Activated T-cell treated with anti-CD3 and anti-CD28 coated beads, Interleukin-2, amount 50 U/mL, for 4 hours (primary cell): ENCODE results near the gene NDEL1. TPM values are rescaled to one million over a fixed set of nuclear protein-coding genes. Genes with fewer than 3 reads are reported as not detected.

Experiments
- ATAC-seq, 2 donors: fragments of 200-7000 bp; cut with Tn5 transposase; one replicate each; pipeline ENCODE4 v1.10.0; 2021
- DNase-seq: peaks from one replicate; pipeline ENCODE4 v3.0.0-alpha.2; 2020
- H3K27me3 Mint-ChIP-seq: one replicate; pipeline ENCODE4 v1.8.0; 2021; ENCODE audit warnings: low read depth, mixed read lengths
- H3K36me3 Mint-ChIP-seq: one replicate; pipeline ENCODE4 v1.8.0; 2022; ENCODE audit warnings: mixed read lengths; ENCODE audit not compliant: insufficient read depth
- H3K4me1 Mint-ChIP-seq: one replicate; pipeline ENCODE4 v1.8.0; 2021; ENCODE audit warnings: low read depth, mixed read lengths
- H3K4me3 Mint-ChIP-seq: one replicate; pipeline ENCODE4 v1.8.0; 2021; ENCODE audit warnings: mild to moderate bottlenecking, moderate library complexity, mixed read lengths
- H3K9me3 Mint-ChIP-seq: one replicate; pipeline ENCODE4 v1.8.0; 2021; ENCODE audit warnings: mixed read lengths
- total RNA-seq, 3 donors: library from RNA; stranded (reverse); gene quantifications; one replicate each; pipeline ENCODE4 v1.2.1, GENCODE V29; 2021

Gene NDEL1
- total RNA-seq, 3 donors from 2014 or later, result 49.0 to 51.7 (median 51.4) TPM

- DNase-seq (no peak), ATAC-seq (no peak)
- no peaks in the 10 kb centered on the region for H3K4me1 Mint-ChIP-seq
- no peaks in the 10 kb centered on the region for H3K27me3 Mint-ChIP-seq
- H3K9me3 Mint-ChIP-seq, result peaks cover 18% of the 10 kb centered on the region
- no peak overlapping the region for H3K4me3 Mint-ChIP-seq
- H3K36me3 Mint-ChIP-seq, result peaks cover 35% of the 10 kb centered on the region
These were observed 48.8 kb downstream of the NDEL1 start for GRCh38 chr17:8484465-8484864.

DNA sequence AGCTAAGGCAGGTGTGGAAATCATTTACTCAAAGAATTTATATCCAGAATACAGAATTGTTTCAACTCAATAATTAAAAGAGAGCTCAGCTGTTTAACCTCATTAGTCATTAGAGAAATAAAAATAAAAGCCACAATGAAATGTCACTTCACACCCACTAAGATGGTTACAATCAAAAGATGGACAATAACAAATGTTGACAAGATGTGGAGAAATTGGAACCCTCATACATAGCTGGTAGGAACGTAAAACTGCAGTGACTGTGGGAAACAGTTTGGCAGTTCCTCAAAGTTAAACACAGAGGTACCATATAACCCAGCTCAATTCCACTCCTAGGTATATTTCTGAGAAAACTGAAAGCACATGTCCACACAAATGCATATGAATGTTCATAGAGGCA lies 49.8 kb downstream of the NDEL1 start:
- H3K4me1 Mint-ChIP-seq, result no peaks in the 10 kb centered on the region
- DNase-seq, result no peak
- peaks cover 34% of the 10 kb centered on the region for H3K36me3 Mint-ChIP-seq
- H3K27me3 Mint-ChIP-seq, result no peaks in the 10 kb centered on the region
- no peak overlapping the region for H3K4me3 Mint-ChIP-seq
- ATAC-seq, result no peak
- H3K9me3 Mint-ChIP-seq, result peaks cover 18% of the 10 kb centered on the region

- H3K9me3 Mint-ChIP-seq, result peaks cover 20% of the 10 kb centered on the region
- H3K4me1 Mint-ChIP-seq, result no peaks in the 10 kb centered on the region
- no peaks in the 10 kb centered on the region for H3K27me3 Mint-ChIP-seq
- H3K4me3 Mint-ChIP-seq, result no peak overlapping the region
- no peak for ATAC-seq
- H3K36me3 Mint-ChIP-seq, result peaks cover 29% of the 10 kb centered on the region
- DNase-seq, result no peak
These were observed 51.5 kb downstream of the NDEL1 start for GRCh38 chr17:8487130-8487645.

GRCh38 chr17:8487743-8488142 lies 52.1 kb downstream of the NDEL1 start:
- peaks cover 25% of the 10 kb centered on the region for H3K36me3 Mint-ChIP-seq
- DNase-seq (no peak), ATAC-seq (no peak)
- H3K27me3 Mint-ChIP-seq, result no peaks in the 10 kb centered on the region
- H3K4me1 Mint-ChIP-seq, result no peaks in the 10 kb centered on the region
- peaks cover 20% of the 10 kb centered on the region for H3K9me3 Mint-ChIP-seq
- no peak overlapping the region for H3K4me3 Mint-ChIP-seq

DNA sequence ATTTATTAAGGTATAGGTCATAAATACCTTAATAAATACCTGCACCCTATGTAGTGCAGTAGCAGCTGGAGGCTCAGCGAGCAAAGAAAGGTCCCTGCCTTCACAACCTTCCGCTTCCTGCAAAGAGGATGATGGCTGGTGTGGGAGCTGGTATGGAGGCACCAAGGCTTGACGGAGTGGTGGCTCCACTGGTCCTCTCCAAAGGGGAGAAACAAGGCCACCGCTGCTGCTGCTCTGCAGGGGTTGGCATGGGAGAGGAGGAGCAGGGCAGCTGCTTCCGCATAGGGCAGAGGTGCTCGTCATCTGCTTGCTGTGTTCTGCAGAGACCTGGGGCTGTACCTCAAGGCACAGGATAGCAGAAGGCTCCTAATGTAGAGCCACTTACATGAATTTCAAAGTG lies 52.8 kb downstream of the NDEL1 start:
- ATAC-seq (no peak), DNase-seq (no peak)
- H3K27me3 Mint-ChIP-seq, result no peaks in the 10 kb centered on the region
- no peaks in the 10 kb centered on the region for H3K4me1 Mint-ChIP-seq
- peaks cover 13% of the 10 kb centered on the region for H3K9me3 Mint-ChIP-seq
- H3K4me3 Mint-ChIP-seq, result no peak overlapping the region
- H3K36me3 Mint-ChIP-seq, result peaks cover 19% of the 10 kb centered on the region

DNA sequence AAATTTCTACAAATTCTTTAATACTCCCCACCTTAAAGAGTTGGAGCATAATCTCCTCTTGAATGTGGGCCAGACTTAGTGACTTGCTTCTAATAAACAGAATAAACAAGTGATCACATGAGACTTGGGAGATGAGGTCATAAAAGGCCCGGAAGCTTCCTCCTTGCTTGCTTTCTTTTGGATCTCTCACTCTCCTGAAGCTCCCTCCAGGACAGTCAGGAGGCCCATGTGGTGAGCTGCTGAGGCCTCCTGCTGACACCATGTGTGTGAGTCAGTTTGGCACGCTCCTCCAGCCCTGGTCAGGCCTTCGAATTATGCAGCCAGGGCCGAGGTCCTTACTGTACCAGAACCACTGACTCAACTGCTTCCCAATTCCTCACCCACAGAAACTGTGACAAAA lies 53.2 kb downstream of the NDEL1 start:
- H3K4me3 Mint-ChIP-seq, result no peak overlapping the region
- H3K4me1 Mint-ChIP-seq, result no peaks in the 10 kb centered on the region
- peaks cover 16% of the 10 kb centered on the region for H3K36me3 Mint-ChIP-seq
- H3K9me3 Mint-ChIP-seq, result peaks cover 12% of the 10 kb centered on the region
- DNase-seq, result no peak
- ATAC-seq, result no peak
- no peaks in the 10 kb centered on the region for H3K27me3 Mint-ChIP-seq

DNA sequence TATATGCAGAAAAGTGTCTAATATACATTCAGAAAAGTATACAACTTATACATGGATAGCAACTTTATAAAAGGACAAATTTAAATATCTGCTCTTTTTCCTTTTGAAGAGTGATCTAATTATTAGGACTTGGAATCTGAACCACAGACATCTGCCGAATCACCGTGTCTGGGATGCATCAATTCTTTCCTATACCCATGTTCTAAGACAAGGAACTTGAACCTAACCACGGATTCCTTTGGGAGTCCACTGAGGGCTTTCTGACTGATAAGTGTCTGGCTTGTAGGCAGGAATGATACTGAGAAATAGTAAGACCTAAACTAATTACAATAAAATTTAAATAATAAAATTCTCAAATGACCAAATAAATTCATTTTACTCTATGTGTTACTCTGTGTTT lies 54.2 kb downstream of the NDEL1 start:
- Mint-ChIP-seq H3K36me3 (peaks cover 12% of the 10 kb centered on the region), H3K4me1 (no peaks in the 10 kb centered on the region), H3K27me3 (no peaks in the 10 kb centered on the region), H3K9me3 (peaks cover 8% of the 10 kb centered on the region), H3K4me3 (no peak overlapping the region)
- ATAC-seq (no peak), DNase-seq (no peak)

GRCh38 chr17:8490256-8491023 lies 54.8 kb downstream of the NDEL1 start:
- Mint-ChIP-seq H3K9me3 (peaks cover 8% of the 10 kb centered on the region), H3K4me3 (no peak overlapping the region), H3K36me3 (peaks cover 11% of the 10 kb centered on the region), H3K4me1 (no peaks in the 10 kb centered on the region), H3K27me3 (no peaks in the 10 kb centered on the region)
- ATAC-seq (no peak), DNase-seq (no peak)

- Mint-ChIP-seq H3K4me3 (no peak overlapping the region), H3K4me1 (no peaks in the 10 kb centered on the region), H3K9me3 (peaks cover 3% of the 10 kb centered on the region), H3K27me3 (no peaks in the 10 kb centered on the region), H3K36me3 (peaks cover 8% of the 10 kb centered on the region)
- DNase-seq (no peak), ATAC-seq (no peak)
These were observed 56.4 kb downstream of the NDEL1 start for GRCh38 chr17:8492121-8492520.

DNA sequence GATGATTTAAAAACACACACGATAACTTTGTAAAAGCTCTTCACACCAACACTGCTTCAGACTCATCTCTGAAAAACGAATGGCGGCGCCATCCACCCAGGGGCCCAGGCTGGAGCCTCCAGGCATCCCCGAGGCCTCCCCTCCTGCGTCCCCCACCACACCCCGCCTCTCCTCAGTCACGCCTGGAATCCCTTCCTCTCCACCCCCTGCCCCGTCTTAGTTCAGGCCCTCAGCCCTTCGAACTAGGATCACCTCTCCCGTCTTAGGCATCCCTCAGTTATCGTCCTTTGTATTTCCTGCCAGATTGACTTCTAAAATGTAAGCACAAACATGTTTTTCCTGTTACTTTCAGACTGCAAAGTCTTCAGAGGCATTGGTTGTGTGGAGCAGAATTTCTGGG lies 58.3 kb downstream of the NDEL1 start:
- H3K4me3 Mint-ChIP-seq, result no peak overlapping the region
- H3K4me1 Mint-ChIP-seq, result no peaks in the 10 kb centered on the region
- no peak for ATAC-seq
- no peak for DNase-seq
- H3K36me3 Mint-ChIP-seq, result peaks cover 8% of the 10 kb centered on the region
- no peaks in the 10 kb centered on the region for H3K27me3 Mint-ChIP-seq
- H3K9me3 Mint-ChIP-seq, result peaks cover 3% of the 10 kb centered on the region

DNA sequence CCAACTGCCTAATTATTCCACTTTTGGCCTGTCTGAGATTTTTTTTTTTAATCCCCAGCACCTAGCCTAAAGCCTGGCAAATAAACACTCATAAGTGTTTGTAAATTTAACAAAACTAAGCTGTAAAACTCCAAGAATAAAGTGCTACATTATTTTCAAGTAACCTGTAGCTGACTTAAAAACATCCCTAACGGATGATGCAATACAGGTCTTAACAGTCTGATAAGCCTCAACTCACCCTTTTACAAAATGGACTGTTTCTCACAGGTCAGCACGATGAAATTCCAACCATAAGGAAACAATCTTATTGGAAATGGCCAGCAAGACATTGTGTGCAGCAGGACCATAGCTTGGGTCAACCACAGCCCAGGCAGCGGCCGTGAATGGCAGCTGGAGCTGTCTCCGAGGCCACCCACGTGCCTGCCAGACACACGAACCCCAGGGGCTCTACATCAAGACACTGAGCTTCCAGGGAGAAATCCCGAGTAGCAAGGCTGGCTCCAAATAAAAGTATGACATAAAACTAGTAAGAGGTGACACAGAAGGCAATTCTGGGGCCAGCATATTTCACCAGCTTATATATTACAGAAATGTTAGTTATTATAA lies 58.9 kb downstream of the NDEL1 start:
- no peak for DNase-seq
- Mint-ChIP-seq H3K27me3 (no peaks in the 10 kb centered on the region), H3K4me3 (no peak overlapping the region), H3K36me3 (peaks cover 8% of the 10 kb centered on the region), H3K9me3 (peaks cover 3% of the 10 kb centered on the region), H3K4me1 (no peaks in the 10 kb centered on the region)
- ATAC-seq, result no peak

DNA sequence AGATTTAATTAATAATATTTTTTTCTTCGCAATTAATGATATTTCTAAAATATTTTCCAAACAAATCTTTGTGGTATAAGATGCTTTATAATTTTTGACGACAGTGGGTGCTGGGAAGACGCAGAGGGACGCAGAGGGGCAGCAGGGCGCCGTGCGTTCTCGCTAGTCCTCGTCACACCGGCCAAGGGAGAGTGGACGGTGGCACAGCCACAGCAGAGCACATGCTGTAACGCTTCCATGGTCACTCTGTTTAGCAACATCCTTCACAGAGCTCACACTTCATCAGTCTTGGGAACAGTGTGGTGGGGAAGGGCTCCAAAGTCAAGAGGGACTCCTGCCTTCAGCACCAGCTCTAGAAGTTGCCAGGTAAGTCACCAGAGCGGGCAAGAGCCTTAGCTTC lies 60.4 kb downstream of the NDEL1 start:
- ATAC-seq, result no peak
- H3K4me1 Mint-ChIP-seq, result no peaks in the 10 kb centered on the region

GRCh38 chr17:8499171-8499570 lies 63.5 kb downstream of the NDEL1 start:
- H3K27me3 Mint-ChIP-seq, result no peaks in the 10 kb centered on the region
- H3K36me3 Mint-ChIP-seq, result no peaks in the 10 kb centered on the region

More for the DNA sequence above, 60.4 kb downstream of the NDEL1 start:
- DNase-seq, result no peak
- Mint-ChIP-seq H3K9me3 (peaks cover 3% of the 10 kb centered on the region), H3K4me3 (no peak overlapping the region), H3K27me3 (no peaks in the 10 kb centered on the region), H3K36me3 (peaks cover 5% of the 10 kb centered on the region)

GRCh38 chr17:8499614-8500013 lies 63.9 kb downstream of the NDEL1 start:
- Mint-ChIP-seq H3K4me1 (no peaks in the 10 kb centered on the region), H3K27me3 (no peaks in the 10 kb centered on the region), H3K9me3 (no peaks in the 10 kb centered on the region), H3K36me3 (no peaks in the 10 kb centered on the region), H3K4me3 (no peak overlapping the region)
- ATAC-seq, result no peak
- no peak for DNase-seq

More at GRCh38 chr17:8499171-8499570, 63.5 kb downstream of the NDEL1 start:
- H3K9me3 Mint-ChIP-seq, result no peaks in the 10 kb centered on the region
- no peak overlapping the region for H3K4me3 Mint-ChIP-seq
- H3K4me1 Mint-ChIP-seq, result no peaks in the 10 kb centered on the region
- ATAC-seq, result no peak
- DNase-seq, result no peak

DNA sequence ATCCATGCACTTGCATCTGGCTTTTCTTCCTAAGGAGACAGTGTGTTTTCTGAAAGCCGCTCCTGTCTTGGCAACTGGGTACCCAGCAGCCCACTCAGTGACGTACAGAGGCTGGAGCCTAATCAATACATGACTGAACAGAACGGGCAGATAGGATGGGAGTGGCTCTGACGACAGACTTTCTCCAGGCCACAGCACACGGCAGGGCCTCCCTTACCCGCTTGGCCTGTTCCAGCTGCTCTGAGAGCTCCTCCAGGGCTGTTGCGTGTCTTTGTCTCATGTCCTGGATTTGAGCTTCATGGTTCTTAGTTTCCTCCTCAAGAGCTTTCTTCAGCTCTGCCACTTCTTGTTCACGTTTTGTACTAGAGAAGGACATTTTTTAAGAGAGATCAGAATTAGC lies 64.9 kb downstream of the NDEL1 start:
- ATAC-seq (no peak), DNase-seq (no peak)
- Mint-ChIP-seq H3K4me3 (no peak overlapping the region), H3K36me3 (no peaks in the 10 kb centered on the region), H3K27me3 (no peaks in the 10 kb centered on the region), H3K4me1 (no peaks in the 10 kb centered on the region), H3K9me3 (no peaks in the 10 kb centered on the region)
